Fibroblast of villous mesenchyme (primary cell): ENCODE data around the gene PHYHIPL. TPM values are rescaled to one million over a fixed set of nuclear protein-coding genes. Genes with fewer than 3 reads are reported as not detected.

Experiments used
- DNase-seq: peaks from one replicate; pipeline ENCODE4 v3.0.0-alpha.2; 2010; ENCODE audit warnings: low read depth
- H3K4me3 ChIP-seq: 2 replicates; pipeline ENCODE4 v1.5.1; 2011; ENCODE audit warnings: low read depth, mild to moderate bottlenecking, low read length
- total RNA-seq: library from RNA; depleted of rRNA; stranded (reverse); fragments of >200 nt; gene quantifications from 2 replicates; pipeline ENCODE4 v1.2.3, GENCODE V29; 2012
- TF ChIP-seq, protein P1 (sequence below): IDR thresholded peaks from 2 replicates; pipeline ENCODE4 v1.5.1; 2012; ENCODE audit warnings: low read depth, mild to moderate bottlenecking, low read length; ENCODE audit not compliant: insufficient read depth

Gene PHYHIPL
- total RNA-seq, 1 donor, result not detected

DNA sequence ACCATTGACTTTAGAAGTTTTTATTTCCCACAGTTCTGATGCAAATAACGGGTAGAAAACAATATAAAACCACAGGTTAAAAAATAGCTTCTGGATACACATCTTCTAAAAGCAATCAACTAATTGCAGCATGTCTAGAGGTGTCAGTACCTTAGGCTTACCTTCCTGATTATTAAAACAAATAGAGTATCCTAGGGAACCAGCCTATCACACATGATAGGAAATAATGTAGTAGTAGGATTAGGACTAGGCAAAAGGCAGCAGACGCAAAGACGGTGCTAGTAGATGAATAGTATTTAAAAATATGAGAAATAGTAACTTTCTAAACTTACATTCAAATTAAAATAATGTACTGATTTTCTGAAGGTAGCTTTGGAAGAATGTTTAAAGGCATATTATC is 41.7 kb upstream of the PHYHIPL start:
- TF ChIP-seq, protein P1, sequence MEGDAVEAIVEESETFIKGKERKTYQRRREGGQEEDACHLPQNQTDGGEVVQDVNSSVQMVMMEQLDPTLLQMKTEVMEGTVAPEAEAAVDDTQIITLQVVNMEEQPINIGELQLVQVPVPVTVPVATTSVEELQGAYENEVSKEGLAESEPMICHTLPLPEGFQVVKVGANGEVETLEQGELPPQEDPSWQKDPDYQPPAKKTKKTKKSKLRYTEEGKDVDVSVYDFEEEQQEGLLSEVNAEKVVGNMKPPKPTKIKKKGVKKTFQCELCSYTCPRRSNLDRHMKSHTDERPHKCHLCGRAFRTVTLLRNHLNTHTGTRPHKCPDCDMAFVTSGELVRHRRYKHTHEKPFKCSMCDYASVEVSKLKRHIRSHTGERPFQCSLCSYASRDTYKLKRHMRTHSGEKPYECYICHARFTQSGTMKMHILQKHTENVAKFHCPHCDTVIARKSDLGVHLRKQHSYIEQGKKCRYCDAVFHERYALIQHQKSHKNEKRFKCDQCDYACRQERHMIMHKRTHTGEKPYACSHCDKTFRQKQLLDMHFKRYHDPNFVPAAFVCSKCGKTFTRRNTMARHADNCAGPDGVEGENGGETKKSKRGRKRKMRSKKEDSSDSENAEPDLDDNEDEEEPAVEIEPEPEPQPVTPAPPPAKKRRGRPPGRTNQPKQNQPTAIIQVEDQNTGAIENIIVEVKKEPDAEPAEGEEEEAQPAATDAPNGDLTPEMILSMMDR, result no peak
- no peak overlapping the region for H3K4me3 ChIP-seq

DNA sequence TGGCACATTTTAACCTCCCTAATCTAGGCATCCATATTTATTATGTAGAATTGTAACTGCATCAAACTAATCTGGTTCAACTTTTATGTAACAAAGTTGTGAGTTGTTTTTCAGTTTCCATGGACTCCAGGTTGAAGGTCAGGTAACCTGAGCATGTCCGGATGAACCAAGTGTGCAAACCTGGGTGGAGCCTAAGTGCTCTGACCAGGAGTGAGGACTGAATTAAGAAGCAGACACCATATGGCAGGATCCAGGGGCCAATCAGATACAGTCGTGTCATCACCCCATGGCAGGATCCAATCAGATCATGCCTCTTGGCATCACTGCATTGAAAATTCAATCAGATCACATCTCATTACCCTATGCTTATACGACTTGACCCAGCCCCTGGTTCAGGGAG is 41.2 kb upstream of the PHYHIPL start:
- TF ChIP-seq, protein P1, result no peak
- DNase-seq, result no peak

More for the DNA sequence above, 41.7 kb upstream of the PHYHIPL start:
- no peak for DNase-seq

GRCh38 chr10:59138052-59138451 is 38.4 kb upstream of the PHYHIPL start:
- TF ChIP-seq, protein P1, result no peak

More for the DNA sequence above, 41.2 kb upstream of the PHYHIPL start:
- H3K4me3 ChIP-seq, result no peak overlapping the region

GRCh38 chr10:59143544-59143943 is 32.9 kb upstream of the PHYHIPL start:
- H3K4me3 ChIP-seq, result no peak overlapping the region

More at GRCh38 chr10:59138052-59138451, 38.4 kb upstream of the PHYHIPL start:
- DNase-seq, result no peak
- no peak overlapping the region for H3K4me3 ChIP-seq

GRCh38 chr10:59148701-59149100 is 27.7 kb upstream of the PHYHIPL start:
- H3K4me3 ChIP-seq, result no peak overlapping the region
- DNase-seq, result no peak
- TF ChIP-seq, protein P1, result no peak

More at GRCh38 chr10:59143544-59143943, 32.9 kb upstream of the PHYHIPL start:
- TF ChIP-seq, protein P1, result no peak
- no peak for DNase-seq

- TF ChIP-seq, protein P1, result no peak
- no peak overlapping the region for H3K4me3 ChIP-seq
- DNase-seq, result no peak
Measured at GRCh38 chr10:59155556-59155955, 20.9 kb upstream of the PHYHIPL start.

- TF ChIP-seq, protein P1, result no peak
- no peak for DNase-seq
- no peak overlapping the region for H3K4me3 ChIP-seq
Measured at GRCh38 chr10:59167512-59167911, 8.9 kb upstream of the PHYHIPL start.
